OCI-LY3 (cell line): ENCODE data around the gene GAK.

Source experiments
- H2AFZ ChIP-seq: fragments of 200-600, 300-600 bp; shearing (Covaris generic); 2 replicates; pipeline ENCODE4 v1.6.0; 2014; ENCODE audit warnings: antibody characterized with exemption, low read depth, low read length
- H3K27ac ChIP-seq: fragments of 200-600, 300-600 bp; sonication (generic); 2 replicates; pipeline ENCODE4 v1.5.1; 2014; ENCODE audit warnings: mild to moderate bottlenecking, low read length, moderate library complexity, mixed read lengths
- H3K27me3 ChIP-seq: fragments of 200-600, 300-600 bp; sonication (generic); 2 replicates; pipeline ENCODE4 v1.6.1; 2014; ENCODE audit warnings: low read depth, low read length, mixed read lengths
- H3K36me3 ChIP-seq: fragments of 200-600, 300-600 bp; sonication (generic); replicated peaks from 2 replicates; pipeline ENCODE3; 2014; ENCODE audit warnings: low read depth, low read length, mixed read lengths
- H3K4me1 ChIP-seq: fragments of 300-600, 200-600 bp; sonication (generic); 2 replicates; pipeline ENCODE4 v1.6.1; 2014; ENCODE audit warnings: low read length, mixed read lengths
- H3K4me2 ChIP-seq: fragments of 200-600, 300-600 bp; sonication (generic); 2 replicates; pipeline ENCODE4 v1.6.1; 2014; ENCODE audit warnings: low read length, mixed read lengths
- H3K4me3 ChIP-seq: fragments of 300-600, 200-600 bp; sonication (generic); 2 replicates; pipeline ENCODE4 v1.5.1; 2014; ENCODE audit warnings: antibody characterized with exemption, mild to moderate bottlenecking, low read length, moderate library complexity
- H3K79me2 ChIP-seq: fragments of 300-600, 200-600 bp; shearing (Covaris generic); 2 replicates; pipeline ENCODE4 v1.6.1; 2014; ENCODE audit warnings: mild to moderate bottlenecking, low read length, mixed read lengths
- H3K9ac ChIP-seq: fragments of 300-600, 200-600 bp; shearing (Covaris generic); 2 replicates; pipeline ENCODE4 v1.6.0; 2014; ENCODE audit warnings: mild to moderate bottlenecking, low read length, moderate library complexity
- H3K9me3 ChIP-seq: fragments of 200-600, 300-600 bp; shearing (Covaris generic); 2 replicates; pipeline ENCODE4 v1.6.1; 2014; ENCODE audit warnings: low read length, mixed read lengths; ENCODE audit not compliant: insufficient read depth
- H4K20me1 ChIP-seq: fragments of 200-600, 300-600 bp; sonication (generic); 2 replicates; pipeline ENCODE4 v1.6.1; 2016; ENCODE audit warnings: low read length, mixed read lengths; ENCODE audit not compliant: insufficient read depth
- CTCF ChIP-seq: fragments of 200-600, 300-600 bp; sonication (generic); IDR thresholded peaks from 2 replicates; pipeline ENCODE4 v1.5.1; 2014; ENCODE audit warnings: antibody characterized with exemption, low read length, low read depth
- EZH2phosphoT487 ChIP-seq: fragments of 200-600 bp; shearing (Covaris generic); IDR thresholded peaks from 2 replicates; pipeline ENCODE4 v1.6.1; 2018; ENCODE audit warnings: antibody characterized with exemption, mixed run types, low read depth

Gene GAK

DNA sequence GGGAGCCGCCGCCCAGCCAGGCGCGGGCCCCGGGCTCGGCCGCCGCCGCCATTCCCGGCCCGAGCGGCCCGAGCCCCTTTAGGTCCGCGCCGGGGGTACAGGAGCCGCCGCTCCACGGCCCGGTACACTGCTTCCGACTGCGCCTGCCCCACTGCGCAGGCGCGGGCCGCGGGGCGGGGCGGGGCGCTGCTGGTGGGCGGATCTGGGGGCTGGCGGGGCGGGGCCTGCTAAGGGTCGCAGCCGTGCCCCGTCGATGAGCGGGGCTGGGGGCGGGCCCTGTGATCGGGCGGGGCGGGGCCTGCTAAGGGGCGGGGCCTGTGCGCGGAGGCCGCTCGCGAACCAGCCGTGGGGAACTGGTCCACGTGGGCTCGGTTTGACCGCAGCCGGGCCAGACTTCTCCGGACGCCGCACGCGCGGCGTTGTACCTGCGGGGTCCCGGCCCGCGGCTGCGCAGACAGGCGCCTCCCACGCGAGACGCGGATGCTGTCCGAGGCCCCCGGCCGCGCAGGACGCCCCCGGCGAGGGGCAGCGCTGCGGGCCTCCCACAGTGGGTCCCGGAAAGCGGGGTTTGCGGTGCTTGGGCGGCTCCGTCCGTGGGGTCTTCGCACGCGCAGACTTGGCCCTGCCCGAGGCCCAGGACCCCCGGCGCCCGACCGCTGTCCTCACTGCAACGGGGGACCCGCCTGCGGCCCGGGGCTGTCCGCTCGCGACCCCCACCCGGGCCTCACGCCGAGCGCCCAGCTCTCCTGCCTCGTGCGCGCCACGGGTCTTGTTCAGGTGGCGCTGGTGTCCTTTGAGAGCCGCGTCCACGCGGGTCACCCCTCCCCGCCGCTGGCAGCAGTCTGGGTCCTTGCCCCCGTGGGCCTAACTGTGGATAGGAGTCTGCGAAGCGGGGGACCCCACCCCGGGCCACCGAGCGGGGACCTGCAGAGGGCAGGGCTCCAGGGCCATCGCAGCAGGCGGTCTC, 41.6 kb upstream of the GAK start, which contains the start of gene DGKQ:
TSS of gene DGKQ (minus strand) at position 139 of the 967 bp plus-strand sequence. CDS start at position 52, 87 bp downstream.
- Histone ChIP-seq H2AFZ (no peak within 1 kb of the TSS), H3K9me3 (no peaks in the 10 kb centered on the region), H3K4me1 (peaks cover 5% of the 10 kb centered on the region; the same call in 1 of the 2 replicates), H3K27ac (no peak within 1 kb of the TSS), H3K4me3 (peak within 1 kb of the TSS; percentile 97), H4K20me1 (no peaks in the 10 kb centered on the region), H3K9ac (peak within 1 kb of the TSS; percentile 69), H3K4me2 (peak within 1 kb of the TSS; percentile 97), H3K36me3 (no peaks in the 10 kb centered on the region), H3K79me2 (no peaks in the 10 kb centered on the region), H3K27me3 (no peaks in the 10 kb centered on the region)
- TF ChIP-seq EZH2phosphoT487 (no peak), CTCF (no peak)

- Histone ChIP-seq H3K4me2 (peak overlapping the region; percentile 97), H3K79me2 (no peaks in the 10 kb centered on the region), H3K4me3 (peak overlapping the region; percentile 97), H3K9me3 (no peaks in the 10 kb centered on the region), H4K20me1 (no peaks in the 10 kb centered on the region), H3K36me3 (no peaks in the 10 kb centered on the region), H3K4me1 (peaks cover 5% of the 10 kb centered on the region; the same call in 1 of the 2 replicates), H2AFZ (no peak overlapping the region), H3K9ac (peak overlapping the region; percentile 69), H3K27me3 (no peaks in the 10 kb centered on the region), H3K27ac (no peak overlapping the region)
- TF ChIP-seq EZH2phosphoT487: no peak
- TF ChIP-seq CTCF: no peak
Measured at GRCh38 chr4:972651-973424, 40.7 kb upstream of the GAK start.

DNA sequence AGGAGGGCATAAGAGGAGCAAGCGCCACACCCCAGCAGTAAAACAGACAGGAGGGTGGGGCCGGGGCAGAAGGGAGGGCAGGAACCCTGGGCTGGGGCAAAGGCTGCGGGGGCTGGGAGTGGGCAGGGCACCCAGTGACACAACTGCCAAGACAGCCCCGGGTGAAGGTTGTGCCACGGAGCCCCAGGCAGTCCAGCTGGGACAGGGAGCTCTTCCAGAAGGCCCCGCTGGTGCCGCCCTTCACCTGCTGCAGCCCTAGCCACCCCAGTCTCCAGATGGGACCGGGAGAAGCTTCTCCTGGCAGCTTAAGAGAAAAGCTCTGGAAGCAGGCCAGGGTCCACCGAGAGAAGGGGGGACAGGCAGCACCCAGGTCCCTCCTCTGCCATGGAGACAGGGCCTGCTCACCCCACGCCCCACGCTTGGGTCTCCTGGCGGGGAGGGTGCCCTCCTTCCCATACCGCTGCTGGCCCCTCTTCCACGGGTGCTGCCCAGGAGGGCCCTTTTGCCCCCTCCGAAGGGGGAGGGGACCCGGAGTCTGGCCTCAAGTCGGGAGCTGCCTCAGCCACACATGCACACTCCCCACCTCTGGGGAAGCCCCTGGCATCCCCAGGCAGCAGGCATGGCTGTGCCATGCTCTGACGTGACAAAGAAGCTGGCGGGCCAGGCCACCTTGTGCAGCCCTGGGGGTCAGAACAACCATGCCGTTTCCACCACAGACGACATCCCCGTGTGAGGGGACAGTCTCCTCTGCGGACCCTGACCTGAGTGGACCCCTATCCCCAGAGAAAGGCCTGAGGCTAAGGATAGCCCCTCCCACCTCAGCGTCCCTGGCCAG, 39.8 kb upstream of the GAK start:
- Histone ChIP-seq H3K4me3 (peak overlapping the region; percentile 97), H3K9ac (peak overlapping the region; percentile 69; the same call in 1 of the 2 replicates), H3K27ac (no peak overlapping the region), H4K20me1 (no peaks in the 10 kb centered on the region), H2AFZ (no peak overlapping the region), H3K4me2 (peak overlapping the region; percentile 97), H3K4me1 (peaks cover 5% of the 10 kb centered on the region; the same call in 1 of the 2 replicates), H3K36me3 (no peaks in the 10 kb centered on the region), H3K27me3 (no peaks in the 10 kb centered on the region), H3K9me3 (no peaks in the 10 kb centered on the region), H3K79me2 (no peaks in the 10 kb centered on the region)
- TF ChIP-seq CTCF (no peak), EZH2phosphoT487 (no peak)
